Measurements from ENCODE around the gene UNK. TPM values are rescaled to one million over a fixed set of nuclear protein-coding genes. Genes with fewer than 3 reads are reported as not detected.

UNK gene
- total and polyA plus RNA-seq, 2 donors (not counting 1 experiment from before 2014, with no cell fraction given), result 35.5 to 70.3 TPM

- DNase-seq (no peak), ATAC-seq (ENCODE audit: low read depth) (no peak)
- Histone ChIP-seq H3K36me3 (replicated peaks in 1 of 2; ENCODE audit: control extremely low read depth in 1 of 2, control insufficient read depth in 1 of 2, extremely low read depth in 1 of 2, insufficient read depth in 2 of 2, low read length in 1 of 2) (peaks cover 0 to 7% of the 10 kb centered on the region in 2 experiments), H3K79me2 (ENCODE audit: control insufficient read depth, insufficient read depth, low read length) (peaks cover 3% of the 10 kb centered on the region), H3K4me2 (replicated peaks; ENCODE audit: low read depth, low read length, poor library complexity, severe bottlenecking) (no peak overlapping the region), H3K27ac (ENCODE audit: low read length in 2 of 2) (no peak overlapping the region), H3K9me3 (ENCODE audit: control extremely low read depth in 1 of 3, control insufficient read depth in 2 of 3, insufficient read depth in 1 of 3, low read length in 2 of 3) (no peaks in the 10 kb centered on the region), H3K4me1 (ENCODE audit: control insufficient read depth in 2 of 2, insufficient read depth in 2 of 2, low read length in 2 of 2) (peaks cover 6 to 18% of the 10 kb centered on the region in 2 donors), H2AFZ (ENCODE audit: insufficient read depth, low read depth, low read length, poor library complexity, severe bottlenecking) (no peak overlapping the region), H3K4me3 (ENCODE audit: control extremely low read depth in 1 of 5, extremely low read depth in 1 of 5, insufficient read depth in 1 of 5, low read depth in 2 of 5, low read length in 4 of 5) (no peak overlapping the region), H3K9ac (ENCODE audit: low read length) (no peak overlapping the region), H4K20me1 (ENCODE audit: control insufficient read depth, insufficient read depth, low read length, poor library complexity, severe bottlenecking) (no peaks in the 10 kb centered on the region), H3K27me3 (replicated peaks in 1 of 4; ENCODE audit: control extremely low read depth in 1 of 4, control insufficient read depth in 3 of 4, insufficient read depth in 4 of 4, low read length in 3 of 4) (no peaks in the 10 kb centered on the region)
- ChIA-PET POLR2A (no interaction called here), CTCF (interaction anchor here (0.9 kb wide), 1 partner anchor 9 kb away, joined by 3 read pairs; no protein-coding TSS in a partner anchor)
- Mint-ChIP-seq H3K4me3 (no peak overlapping the region), H3K27me3 (no peaks in the 10 kb centered on the region), H3K27ac (no peak overlapping the region), H3K9me3 (ENCODE audit: insufficient read depth) (no peaks in the 10 kb centered on the region), H3K4me1 (peaks cover 16% of the 10 kb centered on the region)
- WGBS (ENCODE audit: insufficient coverage), result 96% methylated on average over 24 of the region's 29 CpGs
- TF ChIP-seq EZH2 (IDR thresholded peaks at IDR 0.05; ENCODE audit: borderline replicate concordance, insufficient read depth, low read depth, low read length, poor library complexity, severe bottlenecking) (no peak), CTCF (IDR thresholded peaks at IDR 0.05) (no peak)
- intact Hi-C loops (cut with micrococcal nuclease), result loop anchor here (10.0 kb wide), 1 partner anchor 248 kb away; the partner anchor contains the start of gene CDK3
Measured at GRCh38 chr17:75756451-75757085, 28.0 kb upstream of the UNK start.

GRCh38 chr17:75757086-75757681 lies 27.4 kb upstream of the UNK start:
- TF ChIP-seq EZH2 (IDR thresholded peaks at IDR 0.05; ENCODE audit: borderline replicate concordance, insufficient read depth, low read depth, low read length, poor library complexity, severe bottlenecking), result no peak
- no peak for TF ChIP-seq CTCF (IDR thresholded peaks at IDR 0.05)
- DNase-seq (no peak), ATAC-seq (ENCODE audit: low read depth) (no peak)
- POLR2A ChIA-PET, result no interaction called here
- Mint-ChIP-seq H3K4me1 (peaks cover 16% of the 10 kb centered on the region), H3K27ac (no peak overlapping the region), H3K4me3 (no peak overlapping the region), H3K27me3 (no peaks in the 10 kb centered on the region), H3K9me3 (ENCODE audit: insufficient read depth) (no peaks in the 10 kb centered on the region)
- intact Hi-C loops (cut with micrococcal nuclease), result loop anchor here (10.0 kb wide), 1 partner anchor 248 kb away; the partner anchor contains the start of gene CDK3
- CTCF ChIA-PET, result interaction anchor here (1.4 kb wide), 1 partner anchor 9 kb away, joined by 3 read pairs; no protein-coding TSS in a partner anchor
- Histone ChIP-seq H3K9me3 (ENCODE audit: control extremely low read depth in 1 of 3, control insufficient read depth in 2 of 3, insufficient read depth in 1 of 3, low read length in 2 of 3) (no peaks in the 10 kb centered on the region), H3K4me2 (replicated peaks; ENCODE audit: low read depth, low read length, poor library complexity, severe bottlenecking) (no peak overlapping the region), H3K27me3 (replicated peaks in 1 of 4; ENCODE audit: control extremely low read depth in 1 of 4, control insufficient read depth in 3 of 4, insufficient read depth in 4 of 4, low read length in 3 of 4) (no peaks in the 10 kb centered on the region), H2AFZ (ENCODE audit: insufficient read depth, low read depth, low read length, poor library complexity, severe bottlenecking) (no peak overlapping the region), H3K36me3 (replicated peaks in 1 of 2; ENCODE audit: control extremely low read depth in 1 of 2, control insufficient read depth in 1 of 2, extremely low read depth in 1 of 2, insufficient read depth in 2 of 2, low read length in 1 of 2) (peaks cover 0 to 7% of the 10 kb centered on the region in 2 experiments), H4K20me1 (ENCODE audit: control insufficient read depth, insufficient read depth, low read length, poor library complexity, severe bottlenecking) (no peaks in the 10 kb centered on the region), H3K27ac (ENCODE audit: low read length in 2 of 2) (no peak overlapping the region), H3K4me1 (ENCODE audit: control insufficient read depth in 2 of 2, insufficient read depth in 2 of 2, low read length in 2 of 2) (peaks cover 6 to 18% of the 10 kb centered on the region in 2 donors), H3K79me2 (ENCODE audit: control insufficient read depth, insufficient read depth, low read length) (peaks cover 3% of the 10 kb centered on the region), H3K4me3 (ENCODE audit: control extremely low read depth in 1 of 5, extremely low read depth in 1 of 5, insufficient read depth in 1 of 5, low read depth in 2 of 5, low read length in 4 of 5) (no peak overlapping the region), H3K9ac (ENCODE audit: low read length) (no peak overlapping the region)
- 94% methylated on average over 14 of the region's 21 CpGs for WGBS (ENCODE audit: insufficient coverage)

Data from B cell (primary cell).